OCI-LY7 (cell line): ENCODE results near the gene L3HYPDH. TPM values are rescaled to one million over a fixed set of nuclear protein-coding genes. Genes with fewer than 3 reads are reported as not detected.

ENCODE experiments used
- BruUV-seq: library from RNA; stranded (reverse); fragments of 400-500 nt; replicated peaks from 2 replicates; lab custom pipeline; 2021; lab: Mats Ljungman, UMichigan
- CTCF ChIA-PET: fragments of 300-600 bp; sonication (Branson Sonifier 250); formaldehyde crosslinking; loops from one replicate; lab custom pipeline; 2022; ENCODE audit warnings: antibody characterized with exemption; ENCODE audit not compliant: unreplicated experiment; lab: Charles Lee
- POLR2A ChIA-PET: fragments of 300-600 bp; sonication (Branson Sonifier 250); formaldehyde crosslinking; loops from one replicate; lab custom pipeline; 2022; ENCODE audit warnings: antibody characterized with exemption; lab: Charles Lee
- DNase-seq: peaks from one replicate; pipeline ENCODE4 v3.0.0-alpha.2; 2015; ENCODE audit warnings: low spot score
- H2AFZ ChIP-seq: fragments of 200-600 bp; sonication (generic), shearing (Covaris generic); 2 replicates; pipeline ENCODE4 v1.6.1; 2014; ENCODE audit warnings: mild to moderate bottlenecking, antibody characterized with exemption, low read length, moderate library complexity
- H3K27ac ChIP-seq: fragments of 200-600 bp; sonication (generic); 2 replicates; pipeline ENCODE4 v1.5.1; 2014; ENCODE audit warnings: mixed run types, low read depth, mild to moderate bottlenecking, moderate library complexity, low read length, inconsistent platforms; ENCODE audit not compliant: poor library complexity, severe bottlenecking
- H3K36me3 ChIP-seq: fragments of 200-600 bp; sonication (generic); 2 replicates; pipeline ENCODE4 v1.6.1; 2014; ENCODE audit warnings: mild to moderate bottlenecking, antibody characterized with exemption, low read length, moderate library complexity, mixed read lengths; ENCODE audit not compliant: insufficient read depth
- H3K4me1 ChIP-seq: fragments of 200-600 bp; sonication (generic); 2 replicates; pipeline ENCODE4 v1.5.1; 2014; ENCODE audit warnings: mild to moderate bottlenecking, low read length; ENCODE audit not compliant: insufficient read depth, poor library complexity, severe bottlenecking
- H3K4me2 ChIP-seq: fragments of 200-600 bp; sonication (generic); 2 replicates; pipeline ENCODE4 v1.6.1; 2014; ENCODE audit warnings: mild to moderate bottlenecking, low read length
- H3K4me3 ChIP-seq: fragments of 200-600 bp; sonication (generic); 2 replicates; pipeline ENCODE4 v1.5.1; 2014; ENCODE audit warnings: mild to moderate bottlenecking, low read depth, low read length; ENCODE audit not compliant: poor library complexity, severe bottlenecking
- H3K79me2 ChIP-seq: fragments of 200-600 bp; sonication (generic); 2 replicates; pipeline ENCODE4 v1.6.1; 2016; ENCODE audit warnings: low read depth, mild to moderate bottlenecking, low read length, moderate library complexity, mixed read lengths; ENCODE audit not compliant: insufficient read depth
- H3K9me2 ChIP-seq: fragments of 200-600 bp; sonication (generic); 2 replicates; pipeline ENCODE4 v1.6.1; 2016; ENCODE audit warnings: mild to moderate bottlenecking, low read length, mixed read lengths; ENCODE audit not compliant: insufficient read depth
- H3K9me3 ChIP-seq: fragments of 200-600 bp; sonication (generic); 2 replicates; pipeline ENCODE4 v1.6.1; 2014; ENCODE audit warnings: mild to moderate bottlenecking, mixed run types, low read length, mixed read lengths
- H4K20me1 ChIP-seq: fragments of 200-600 bp; sonication (generic); 2 replicates; pipeline ENCODE4 v1.6.1; 2014; ENCODE audit warnings: mild to moderate bottlenecking, antibody characterized with exemption, low read length, moderate library complexity, mixed read lengths; ENCODE audit not compliant: insufficient read depth
- CTCF ChIP-seq: fragments of 200-600 bp; sonication (generic); conservative IDR thresholded peaks from 2 replicates; pipeline ENCODE4 v1.5.1; 2014; ENCODE audit warnings: mild to moderate bottlenecking, antibody characterized with exemption, low read length, moderate library complexity, mixed read lengths
- EZH2phosphoT487 ChIP-seq: fragments of 200-600 bp; sonication (generic); IDR thresholded peaks from 2 replicates; pipeline ENCODE4 v1.6.1; 2018; ENCODE audit warnings: low read depth, borderline replicate concordance, mild to moderate bottlenecking, mixed run types, antibody characterized with exemption, low read length, moderate library complexity, mixed read lengths
- intact Hi-C: fragments of 100-400 bp; cut with micrococcal nuclease; formaldehyde crosslinking; loops from one replicate; pipeline ENCODE4 v1.10.0; 2022; ENCODE audit not compliant: unreplicated experiment
- total RNA-seq, 2 experiments: library from RNA; depleted of rRNA in 1 of 2; stranded (reverse); fragments of >200 nt in 1 of 2; shearing (Covaris generic) in 1 of 2; gene quantifications; 2 replicates each; pipeline ENCODE4 v1.2.3, GENCODE V29; 2014 to 2022

L3HYPDH gene
- total RNA-seq, 2 experiments from 2014 or later, result 36.6 to 43.2 TPM

DNA sequence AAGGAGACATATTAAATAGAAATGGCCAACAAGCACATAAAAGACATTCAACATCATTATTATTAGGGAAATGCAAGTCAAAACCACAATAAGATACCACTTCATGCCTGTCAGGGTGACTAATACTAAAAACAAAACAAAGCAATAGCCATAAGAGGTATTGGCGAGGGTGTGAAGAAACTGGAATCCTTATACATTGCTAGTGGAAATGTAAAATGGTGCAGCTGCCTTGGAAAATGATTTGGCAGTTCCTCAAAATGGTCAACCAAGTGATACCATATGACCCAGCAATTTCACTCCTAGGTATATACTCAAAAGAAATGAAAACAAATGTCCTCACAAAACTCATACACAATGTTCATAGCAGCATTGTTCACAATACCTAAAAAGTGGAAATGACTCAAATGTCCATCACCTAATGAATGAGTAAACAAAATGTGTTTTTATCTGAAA lies 46.0 kb downstream of the L3HYPDH start:
- Histone ChIP-seq H3K27ac (no peak overlapping the region), H3K4me2 (no peak overlapping the region), H3K9me3 (no peaks in the 10 kb centered on the region), H4K20me1 (no peaks in the 10 kb centered on the region), H2AFZ (no peak overlapping the region), H3K4me1 (no peaks in the 10 kb centered on the region), H3K9me2 (no peaks in the 10 kb centered on the region), H3K79me2 (no peaks in the 10 kb centered on the region), H3K36me3 (peaks cover 7% of the 10 kb centered on the region; the same call in 1 of the 2 replicates), H3K4me3 (no peak overlapping the region)
- ChIA-PET CTCF (no interaction called here), POLR2A (interaction anchor here (0.6 to 1.8 kb wide), 3 partner anchors 131 to 309 kb away, joined by 3 to 7 read pairs (median 4); no protein-coding TSS in a partner anchor)
- intact Hi-C loops, result no loop called here
- BruUV-seq, result no TSS peak
- TF ChIP-seq CTCF (no peak), EZH2phosphoT487 (no peak)
- DNase-seq, result no peak

DNA sequence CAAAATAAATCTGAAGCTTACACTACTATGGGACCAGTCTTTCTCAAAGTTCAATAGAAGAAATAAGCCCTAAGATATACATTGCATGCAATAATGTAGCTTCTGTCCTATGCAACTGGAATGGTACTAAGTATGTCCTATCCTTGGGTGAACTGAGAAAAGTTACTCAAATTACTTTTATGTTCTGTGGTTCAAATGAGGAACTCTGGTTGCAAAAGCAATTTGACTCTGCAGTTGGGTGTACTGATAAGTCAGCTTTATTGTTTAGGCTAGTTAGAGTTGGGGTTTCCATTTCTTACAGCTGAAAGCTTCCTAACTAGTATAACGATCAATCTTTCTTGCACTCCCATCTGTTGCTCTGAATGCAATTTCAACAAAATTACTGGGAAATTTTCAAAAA lies 48.2 kb downstream of the L3HYPDH start:
- ChIA-PET POLR2A (interaction anchor here (1.0 to 1.1 kb wide), 2 partner anchors 19 to 84 kb away, joined by 3 read pairs; no protein-coding TSS in a partner anchor), CTCF (no interaction called here)
- H3K9me2 ChIP-seq, result no peaks in the 10 kb centered on the region
- DNase-seq, result no peak
- H3K9me3 ChIP-seq, result no peaks in the 10 kb centered on the region
- H3K4me2 ChIP-seq, result no peak overlapping the region
- peaks cover 7% of the 10 kb centered on the region; the same call in 1 of the 2 replicates for H3K36me3 ChIP-seq
- no peaks in the 10 kb centered on the region for H3K4me1 ChIP-seq
- H3K27ac ChIP-seq, result no peak overlapping the region
- H3K4me3 ChIP-seq, result no peak overlapping the region
- TF ChIP-seq CTCF (no peak), EZH2phosphoT487 (no peak)
- H2AFZ ChIP-seq, result no peak overlapping the region
- H4K20me1 ChIP-seq, result no peaks in the 10 kb centered on the region
- BruUV-seq, result no TSS peak
- intact Hi-C loops, result no loop called here
- H3K79me2 ChIP-seq, result no peaks in the 10 kb centered on the region

DNA sequence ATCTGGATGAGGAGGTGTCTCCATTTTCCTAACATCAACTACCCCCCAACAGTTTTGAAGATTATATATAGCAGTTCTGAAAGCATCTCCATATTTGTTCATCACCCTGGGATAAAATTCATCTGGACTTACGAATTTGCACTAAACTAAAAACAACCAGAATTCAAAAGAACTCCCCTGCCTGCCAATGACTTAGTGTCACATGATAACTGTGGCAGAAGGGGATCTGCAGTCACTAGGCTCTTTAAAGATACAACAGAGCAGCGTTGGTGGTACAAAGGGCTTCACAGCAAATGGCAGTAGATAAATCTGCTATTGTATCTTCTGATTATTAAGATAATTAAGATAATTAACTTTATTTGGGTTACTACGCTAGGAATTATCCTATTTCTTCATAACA lies 49.1 kb downstream of the L3HYPDH start:
- Histone ChIP-seq H4K20me1 (no peaks in the 10 kb centered on the region), H3K4me1 (no peaks in the 10 kb centered on the region), H3K9me3 (no peaks in the 10 kb centered on the region), H2AFZ (no peak overlapping the region), H3K36me3 (peaks cover 7% of the 10 kb centered on the region; the same call in 1 of the 2 replicates), H3K27ac (no peak overlapping the region), H3K4me3 (no peak overlapping the region), H3K79me2 (no peaks in the 10 kb centered on the region), H3K9me2 (no peaks in the 10 kb centered on the region), H3K4me2 (no peak overlapping the region)
- POLR2A ChIA-PET, result interaction anchor here (0.6 kb wide), 1 partner anchor 19 kb away, joined by 3 read pairs; no protein-coding TSS in a partner anchor
- BruUV-seq, result no TSS peak
- no peak for DNase-seq
- intact Hi-C loops, result no loop called here
- CTCF ChIA-PET, result no interaction called here
- TF ChIP-seq EZH2phosphoT487, result no peak
- no peak for TF ChIP-seq CTCF
